RWPE1 (cell line): ENCODE data around the gene HS6ST3.
"Not testable (repeated sequence)": the region's sequence is repeated elsewhere in the genome, so short reads cannot be mapped to it uniquely, and the experiment has no call there.

ENCODE experiments used
- CTCF ChIA-PET: fragments of 350-600 bp; sonication (Branson Sonifier 250); formaldehyde crosslinking; extraction: SDS; loops from one replicate; lab custom pipeline; 2021; lab: Yijun Ruan, JAX
- POLR2A ChIA-PET: fragments of 400-600 bp; formaldehyde crosslinking; extraction: SDS; loops from one replicate; lab custom pipeline; 2020; ENCODE audit warnings: antibody characterized with exemption; ENCODE audit not compliant: low non-redundant PET; lab: Yijun Ruan, JAX
- DNase-seq: peaks from one replicate; pipeline ENCODE4 v3.0.0; 2012; ENCODE audit warnings: low spot score
- H3K27ac ChIP-seq: fragments of 450-650 bp; 2 replicates; pipeline ENCODE4 v1.5.1; 2017
- TF ChIP-seq, protein P1 (sequence below): fragments of 450-650 bp; conservative IDR thresholded peaks from 2 replicates; pipeline ENCODE4 v1.5.1; 2017; ENCODE audit warnings: low read depth, mild to moderate bottlenecking

Gene HS6ST3

DNA sequence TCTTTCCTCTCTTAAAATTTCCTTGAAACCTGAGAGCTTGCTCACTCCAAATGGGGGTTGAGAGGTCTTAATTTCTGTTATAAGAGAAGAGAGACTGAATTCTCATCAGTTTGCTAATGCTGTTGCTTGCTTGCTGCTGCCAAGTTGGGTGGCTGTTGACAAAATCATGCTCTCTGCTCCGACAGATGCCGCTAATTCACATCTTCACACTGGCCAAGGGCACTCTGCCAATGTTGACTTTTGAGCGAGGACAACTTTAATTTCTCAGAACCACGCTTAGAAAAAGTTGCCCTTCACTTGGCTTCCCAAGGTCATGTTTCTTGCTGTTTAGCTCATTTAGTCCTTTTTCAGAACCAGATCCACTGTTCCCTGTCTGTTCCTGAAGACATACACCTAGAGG is 402.9 kb downstream of the HS6ST3 start:
- no peak for DNase-seq
- POLR2A ChIA-PET, result no interaction called here
- CTCF ChIA-PET, result no interaction called here
- TF ChIP-seq, protein P1, sequence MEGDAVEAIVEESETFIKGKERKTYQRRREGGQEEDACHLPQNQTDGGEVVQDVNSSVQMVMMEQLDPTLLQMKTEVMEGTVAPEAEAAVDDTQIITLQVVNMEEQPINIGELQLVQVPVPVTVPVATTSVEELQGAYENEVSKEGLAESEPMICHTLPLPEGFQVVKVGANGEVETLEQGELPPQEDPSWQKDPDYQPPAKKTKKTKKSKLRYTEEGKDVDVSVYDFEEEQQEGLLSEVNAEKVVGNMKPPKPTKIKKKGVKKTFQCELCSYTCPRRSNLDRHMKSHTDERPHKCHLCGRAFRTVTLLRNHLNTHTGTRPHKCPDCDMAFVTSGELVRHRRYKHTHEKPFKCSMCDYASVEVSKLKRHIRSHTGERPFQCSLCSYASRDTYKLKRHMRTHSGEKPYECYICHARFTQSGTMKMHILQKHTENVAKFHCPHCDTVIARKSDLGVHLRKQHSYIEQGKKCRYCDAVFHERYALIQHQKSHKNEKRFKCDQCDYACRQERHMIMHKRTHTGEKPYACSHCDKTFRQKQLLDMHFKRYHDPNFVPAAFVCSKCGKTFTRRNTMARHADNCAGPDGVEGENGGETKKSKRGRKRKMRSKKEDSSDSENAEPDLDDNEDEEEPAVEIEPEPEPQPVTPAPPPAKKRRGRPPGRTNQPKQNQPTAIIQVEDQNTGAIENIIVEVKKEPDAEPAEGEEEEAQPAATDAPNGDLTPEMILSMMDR, result no peak
- no peak overlapping the region for H3K27ac ChIP-seq

DNA sequence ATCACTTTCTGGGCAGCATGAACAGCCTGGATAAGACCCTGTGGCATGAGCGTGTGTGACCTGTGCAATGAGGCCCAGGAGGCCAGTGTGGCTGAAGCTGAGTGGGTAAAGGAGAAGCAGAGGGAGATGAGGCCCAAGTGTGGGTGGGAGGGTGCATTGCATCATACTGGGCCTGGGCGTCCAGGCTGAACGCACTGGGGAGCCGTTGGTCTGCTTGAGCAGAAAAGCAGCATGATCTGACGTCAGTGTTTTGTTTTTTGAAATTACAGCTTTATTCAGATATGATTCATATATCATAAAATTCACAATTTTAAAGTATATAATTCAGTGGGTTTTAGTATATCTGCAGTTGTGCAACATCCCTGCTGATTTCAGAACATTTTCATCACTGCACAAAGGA is 409.7 kb downstream of the HS6ST3 start:
- no peak for DNase-seq
- TF ChIP-seq, protein P1, result no peak
- H3K27ac ChIP-seq, result no peak overlapping the region
- ChIA-PET POLR2A (no interaction called here), CTCF (no interaction called here)

DNA sequence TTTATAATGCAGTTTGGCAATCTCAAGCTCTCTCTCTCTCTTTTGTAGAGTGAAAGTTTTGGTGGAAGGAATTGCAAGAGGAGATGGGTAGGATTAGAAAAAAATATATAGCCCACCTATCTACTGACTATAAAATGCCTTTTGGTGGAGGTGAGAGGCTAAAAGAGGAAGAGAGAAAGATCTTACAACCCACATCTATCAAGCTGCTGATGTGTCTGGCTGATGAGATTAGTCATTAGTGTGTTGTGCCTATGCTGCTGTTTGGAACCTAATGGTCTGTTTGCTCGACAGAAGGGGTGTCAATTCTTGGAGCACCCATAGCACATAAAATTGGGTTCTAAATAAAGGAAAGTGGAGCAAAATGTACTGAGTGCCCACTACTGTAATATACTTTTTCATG is 411.0 kb downstream of the HS6ST3 start:
- TF ChIP-seq, protein P1, result no peak
- H3K27ac ChIP-seq, result no peak overlapping the region
- ChIA-PET CTCF (no interaction called here), POLR2A (no interaction called here)
- DNase-seq, result no peak

DNA sequence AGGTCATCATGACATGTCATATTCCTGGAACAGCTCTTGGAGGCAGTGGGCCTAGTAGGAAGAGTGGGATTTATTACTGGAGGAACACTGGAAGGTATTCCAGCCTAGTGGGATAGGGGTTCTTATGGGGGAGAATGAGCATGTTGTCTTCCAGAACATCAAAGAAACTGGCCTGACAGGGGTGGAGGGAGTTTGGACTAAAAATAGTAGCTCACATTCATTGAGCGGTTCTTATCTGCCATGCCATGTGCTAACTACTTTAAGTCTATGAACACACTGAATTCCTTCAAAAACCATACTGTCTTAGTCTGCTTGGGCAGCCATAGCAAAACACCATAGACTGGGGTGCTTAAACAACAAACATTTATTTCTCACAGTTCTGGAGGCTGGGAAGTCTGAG is 413.6 kb downstream of the HS6ST3 start:
- ChIA-PET POLR2A (no interaction called here), CTCF (interaction anchor here (0.5 kb wide), 1 partner anchor 35 kb away, joined by 3 read pairs; no protein-coding TSS in a partner anchor)
- TF ChIP-seq, protein P1, result no peak

DNA sequence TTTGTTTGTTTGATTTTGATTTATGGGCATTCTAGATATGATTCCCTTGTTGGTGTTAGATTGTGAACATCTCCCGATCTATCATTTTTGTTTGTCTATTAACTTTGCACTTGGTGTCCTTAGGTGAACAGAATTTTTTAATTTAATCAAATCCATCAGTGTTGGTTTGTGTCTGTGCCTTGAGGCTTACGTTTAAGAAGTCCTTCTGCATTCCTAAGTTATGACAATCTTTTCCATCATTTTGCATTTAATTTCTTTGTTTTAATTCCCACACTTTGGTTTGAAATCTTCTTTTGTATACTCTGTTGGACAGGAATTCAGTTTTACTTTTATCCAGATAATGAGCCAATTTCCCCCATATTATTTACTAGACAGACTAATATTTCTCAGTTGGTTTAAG is 421.7 kb downstream of the HS6ST3 start:
- TF ChIP-seq, protein P1, result no peak
- H3K27ac ChIP-seq, result no peak overlapping the region
- DNase-seq, result no peak
- ChIA-PET CTCF (no interaction called here), POLR2A (no interaction called here)

More for the DNA sequence above, 413.6 kb downstream of the HS6ST3 start:
- no peak for DNase-seq
- no peak overlapping the region for H3K27ac ChIP-seq

DNA sequence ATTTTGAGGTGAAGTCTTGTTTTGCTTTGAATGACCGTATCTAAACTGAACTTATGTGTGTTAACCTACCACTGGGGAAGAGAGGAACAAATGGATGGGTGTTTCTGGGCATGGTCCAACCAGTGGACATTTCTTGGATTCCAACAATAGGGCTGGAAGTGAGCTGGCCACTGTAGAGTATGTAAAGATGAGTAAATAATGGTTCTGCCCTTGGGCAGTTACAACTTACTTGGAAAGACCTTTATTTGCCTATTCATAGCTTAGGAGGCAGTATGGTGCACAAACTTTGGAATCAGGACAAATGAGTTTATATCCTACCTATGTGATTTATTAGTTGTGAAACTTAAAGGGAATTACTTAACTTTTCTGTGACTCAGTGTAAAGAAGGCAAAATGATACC is 429.5 kb downstream of the HS6ST3 start:
- TF ChIP-seq, protein P1, result no peak
- no peak for DNase-seq
- ChIA-PET CTCF (interaction anchor here (0.9 kb wide), 1 partner anchor 413 kb away, joined by 5 read pairs; no protein-coding TSS in a partner anchor), POLR2A (no interaction called here)
- H3K27ac ChIP-seq, result no peak overlapping the region

DNA sequence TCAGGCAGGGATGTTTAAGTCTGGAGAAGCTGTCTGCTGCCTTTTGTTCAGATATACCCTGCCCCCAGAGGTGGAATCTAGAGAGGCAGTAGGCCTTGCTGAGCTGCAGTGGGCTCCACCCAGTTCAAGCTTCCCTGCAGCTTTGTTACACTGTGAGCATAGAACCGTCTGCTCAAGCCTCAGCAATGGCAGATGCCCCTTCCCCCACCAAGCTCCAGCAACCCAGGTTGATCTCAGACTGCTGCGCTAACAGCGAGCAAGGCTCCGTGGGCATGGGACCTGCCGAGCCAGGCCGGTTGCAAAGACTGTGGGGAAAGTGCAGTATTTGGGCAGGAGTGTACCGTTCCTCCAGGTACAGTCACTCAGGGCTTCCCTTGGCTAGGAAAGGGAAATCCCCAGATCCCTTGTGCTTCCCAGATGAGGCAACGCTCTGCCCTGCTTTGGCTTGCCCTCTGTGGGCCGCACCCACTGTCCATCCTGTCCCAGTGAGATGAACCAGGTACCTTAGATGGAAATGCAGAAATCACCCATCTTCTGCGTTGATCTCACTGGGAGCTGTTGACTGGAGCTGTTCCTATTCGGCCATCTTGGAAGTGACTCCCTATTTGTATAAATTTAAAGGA is 434.6 kb downstream of the HS6ST3 start:
- CTCF ChIA-PET, POLR2A ChIA-PET, H3K27ac ChIP-seq, DNase-seq: not testable (repeated sequence)
